IMR-90 (cell line): ENCODE results near the gene FARP1. TPM values are rescaled to one million over a fixed set of nuclear protein-coding genes. Genes with fewer than 3 reads are reported as not detected.

Source experiments
- RCOR1 ChIP-seq: IDR thresholded peaks from 2 replicates; pipeline ENCODE4 v1.6.1; 2012; ENCODE audit warnings: mild to moderate bottlenecking, low read length, improper control_type of control experiment; ENCODE audit not compliant: insufficient replicate concordance
- polyA plus RNA-seq, 3 experiments: library from polyadenylated mRNA; depleted of rRNA; stranded (reverse); fragments of >200 nt; gene quantifications; 2 replicates each; pipeline ENCODE4 v1.2.3, GENCODE V29; 2012; ENCODE audit warnings: low replicate concordance in 1 of 3
- total RNA-seq: library from RNA; depleted of rRNA; stranded (reverse); fragments of >200 nt; gene quantifications from 2 replicates; pipeline ENCODE4 v1.2.3, GENCODE V29; 2012
- TF ChIP-seq, protein P1 (sequence below): conservative IDR thresholded peaks from 2 replicates; pipeline ENCODE4 v1.5.1; 2012; ENCODE audit warnings: mild to moderate bottlenecking, low read depth, low read length, improper control_type of control experiment

Gene FARP1
- total and polyA plus RNA-seq, 2 of the 4 experiments (the other 2 are of a cell fraction), result 39.6 to 57.0 TPM

DNA sequence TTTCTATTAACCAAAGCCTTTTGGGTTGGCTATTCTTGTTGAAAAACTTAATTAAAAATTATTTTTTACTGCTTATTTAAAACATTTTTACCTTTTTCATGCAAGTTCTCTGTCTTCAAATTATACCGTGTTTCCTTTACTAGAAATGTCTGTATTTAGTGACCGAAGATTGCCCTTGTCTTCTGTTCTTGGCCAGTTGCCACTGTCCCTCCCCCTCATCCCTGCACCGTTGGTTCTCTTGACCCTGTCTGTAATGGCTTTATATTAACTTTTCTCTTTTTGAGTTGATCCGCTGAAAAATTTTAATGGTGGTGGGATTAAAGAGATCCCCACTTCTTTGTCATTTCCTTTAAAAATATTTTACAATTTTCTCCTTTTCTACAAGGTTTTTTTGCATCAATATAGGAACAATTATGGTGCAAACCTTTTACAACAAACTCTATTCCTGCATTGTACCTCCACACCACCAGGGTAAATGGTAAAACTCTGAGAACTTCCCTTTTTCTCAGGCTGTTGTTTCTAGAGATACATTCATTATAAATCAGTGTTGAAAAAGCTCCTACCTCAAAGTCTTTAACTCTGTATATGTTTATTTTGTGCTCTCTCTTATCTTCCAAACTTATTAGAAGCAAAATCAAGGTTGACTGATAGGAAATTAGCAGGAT, 47.1 kb downstream of the FARP1 start (continued):
- TF ChIP-seq, protein P1, sequence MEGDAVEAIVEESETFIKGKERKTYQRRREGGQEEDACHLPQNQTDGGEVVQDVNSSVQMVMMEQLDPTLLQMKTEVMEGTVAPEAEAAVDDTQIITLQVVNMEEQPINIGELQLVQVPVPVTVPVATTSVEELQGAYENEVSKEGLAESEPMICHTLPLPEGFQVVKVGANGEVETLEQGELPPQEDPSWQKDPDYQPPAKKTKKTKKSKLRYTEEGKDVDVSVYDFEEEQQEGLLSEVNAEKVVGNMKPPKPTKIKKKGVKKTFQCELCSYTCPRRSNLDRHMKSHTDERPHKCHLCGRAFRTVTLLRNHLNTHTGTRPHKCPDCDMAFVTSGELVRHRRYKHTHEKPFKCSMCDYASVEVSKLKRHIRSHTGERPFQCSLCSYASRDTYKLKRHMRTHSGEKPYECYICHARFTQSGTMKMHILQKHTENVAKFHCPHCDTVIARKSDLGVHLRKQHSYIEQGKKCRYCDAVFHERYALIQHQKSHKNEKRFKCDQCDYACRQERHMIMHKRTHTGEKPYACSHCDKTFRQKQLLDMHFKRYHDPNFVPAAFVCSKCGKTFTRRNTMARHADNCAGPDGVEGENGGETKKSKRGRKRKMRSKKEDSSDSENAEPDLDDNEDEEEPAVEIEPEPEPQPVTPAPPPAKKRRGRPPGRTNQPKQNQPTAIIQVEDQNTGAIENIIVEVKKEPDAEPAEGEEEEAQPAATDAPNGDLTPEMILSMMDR, result no peak
- TF ChIP-seq RCOR1, result no peak
